HG02970 (cell line): Measurements from ENCODE around the gene ARHGAP26.

Experiments
- ATAC-seq: cut with Tn5 transposase; IDR thresholded peaks from one replicate; pipeline ENCODE4 v1.9.1; 2021; ENCODE audit warnings: mild to moderate bottlenecking, moderate library complexity, moderate number of reproducible peaks; ENCODE audit not compliant: unreplicated experiment, low FRiP score

The ARHGAP26 gene

DNA sequence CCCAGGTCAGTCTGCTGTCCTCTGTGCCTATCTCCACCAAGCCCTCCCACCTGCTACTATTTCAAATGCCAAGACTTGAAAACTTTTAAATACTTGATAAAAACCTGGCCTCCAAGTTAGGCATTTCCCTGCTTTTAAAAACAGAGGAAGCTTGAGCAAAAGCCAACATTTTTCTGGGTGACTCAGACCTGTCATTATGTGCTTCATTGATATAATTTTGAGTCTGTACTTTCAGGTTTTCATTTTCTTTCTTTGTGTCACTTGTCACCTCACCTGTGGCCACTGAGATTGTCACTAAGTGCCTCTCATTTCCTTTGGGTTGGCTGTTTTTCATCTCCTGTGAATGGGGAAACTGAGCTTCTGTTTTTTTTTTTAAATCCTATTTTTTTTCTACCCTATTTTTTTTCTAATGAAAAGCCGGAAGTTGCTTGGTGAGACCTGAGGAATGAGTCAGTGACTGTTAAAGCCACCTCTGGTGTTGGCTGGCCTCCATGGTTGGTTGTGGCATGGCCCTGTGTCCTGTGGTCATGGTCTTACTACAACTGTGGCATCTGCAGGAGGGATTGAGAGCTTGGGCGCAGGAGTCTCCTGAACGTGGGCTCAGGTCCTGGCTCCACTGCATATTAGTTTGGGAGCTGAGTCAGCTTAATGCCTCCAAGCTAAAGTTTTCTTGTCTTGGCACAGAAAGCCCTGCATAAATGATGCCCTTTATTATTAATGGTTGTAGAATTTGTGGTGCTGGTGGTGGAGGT lies 56.7 kb downstream of the ARHGAP26 start:
- ATAC-seq, result no peak

GRCh38 chr5:142827934-142828576 lies 57.9 kb downstream of the ARHGAP26 start:
- ATAC-seq, result no peak

- no peak for ATAC-seq
Observed at GRCh38 chr5:142828797-142829535, 58.8 kb downstream of the ARHGAP26 start.

DNA sequence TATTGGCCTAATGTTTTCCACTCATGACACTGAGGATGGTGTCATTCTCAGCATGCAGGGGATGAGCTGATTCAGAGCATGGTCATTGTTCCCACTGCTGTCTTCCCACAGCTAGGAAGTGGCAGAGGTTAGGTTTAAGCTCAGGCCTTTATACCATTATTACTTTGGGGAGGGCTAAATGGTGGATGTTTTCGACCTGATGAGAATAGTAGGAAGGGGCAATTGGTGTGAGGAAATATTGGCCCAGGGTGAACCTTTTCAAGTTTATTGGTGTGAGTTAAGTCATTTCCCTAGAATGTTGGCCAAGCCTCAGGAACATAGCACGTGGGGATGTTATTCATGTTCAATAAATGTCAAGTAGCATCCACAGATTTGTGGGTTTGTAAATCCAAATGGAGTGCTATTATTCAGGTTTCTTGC lies 59.6 kb downstream of the ARHGAP26 start:
- no peak for ATAC-seq

- no peak for ATAC-seq
Observed at GRCh38 chr5:142830241-142831008, 60.2 kb downstream of the ARHGAP26 start.

DNA sequence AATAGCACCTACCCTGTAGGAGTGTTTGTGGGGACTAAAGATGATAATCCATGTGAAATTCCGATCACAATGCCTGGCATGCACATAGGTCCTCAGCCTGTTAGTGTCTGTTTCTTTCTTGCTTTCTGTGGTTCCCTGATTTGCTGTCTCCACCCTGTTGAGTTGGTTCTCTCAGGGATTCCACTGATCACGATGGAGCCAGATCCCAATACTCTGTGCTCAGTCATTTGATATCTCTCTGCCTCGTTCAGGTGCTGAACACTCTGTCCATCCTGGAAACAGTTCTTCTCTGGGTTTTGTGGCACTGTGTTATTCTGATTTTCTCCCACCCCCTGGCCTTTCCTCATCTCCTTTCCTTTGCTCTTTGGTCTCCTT lies 60.8 kb downstream of the ARHGAP26 start:
- ATAC-seq, result no peak

DNA sequence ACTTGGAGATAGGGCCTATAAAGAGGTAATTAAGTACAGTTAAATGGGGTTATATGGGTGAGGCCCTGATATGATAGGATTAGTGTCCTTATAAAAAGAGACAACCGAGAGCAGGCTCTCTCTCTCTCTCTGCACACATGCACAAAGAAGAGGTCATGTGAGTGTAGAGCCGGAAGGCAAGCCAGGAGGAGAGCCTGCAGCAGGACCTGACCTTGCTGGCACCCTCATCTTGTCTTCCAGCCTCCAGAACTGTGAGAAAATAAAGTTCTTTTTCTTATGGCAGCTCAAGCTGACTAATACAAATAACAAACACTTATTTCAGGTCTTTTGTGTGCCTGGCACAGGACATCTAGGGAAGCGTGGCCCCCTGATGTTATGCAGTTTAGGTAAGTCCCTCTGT lies 62.1 kb downstream of the ARHGAP26 start:
- no peak for ATAC-seq

DNA sequence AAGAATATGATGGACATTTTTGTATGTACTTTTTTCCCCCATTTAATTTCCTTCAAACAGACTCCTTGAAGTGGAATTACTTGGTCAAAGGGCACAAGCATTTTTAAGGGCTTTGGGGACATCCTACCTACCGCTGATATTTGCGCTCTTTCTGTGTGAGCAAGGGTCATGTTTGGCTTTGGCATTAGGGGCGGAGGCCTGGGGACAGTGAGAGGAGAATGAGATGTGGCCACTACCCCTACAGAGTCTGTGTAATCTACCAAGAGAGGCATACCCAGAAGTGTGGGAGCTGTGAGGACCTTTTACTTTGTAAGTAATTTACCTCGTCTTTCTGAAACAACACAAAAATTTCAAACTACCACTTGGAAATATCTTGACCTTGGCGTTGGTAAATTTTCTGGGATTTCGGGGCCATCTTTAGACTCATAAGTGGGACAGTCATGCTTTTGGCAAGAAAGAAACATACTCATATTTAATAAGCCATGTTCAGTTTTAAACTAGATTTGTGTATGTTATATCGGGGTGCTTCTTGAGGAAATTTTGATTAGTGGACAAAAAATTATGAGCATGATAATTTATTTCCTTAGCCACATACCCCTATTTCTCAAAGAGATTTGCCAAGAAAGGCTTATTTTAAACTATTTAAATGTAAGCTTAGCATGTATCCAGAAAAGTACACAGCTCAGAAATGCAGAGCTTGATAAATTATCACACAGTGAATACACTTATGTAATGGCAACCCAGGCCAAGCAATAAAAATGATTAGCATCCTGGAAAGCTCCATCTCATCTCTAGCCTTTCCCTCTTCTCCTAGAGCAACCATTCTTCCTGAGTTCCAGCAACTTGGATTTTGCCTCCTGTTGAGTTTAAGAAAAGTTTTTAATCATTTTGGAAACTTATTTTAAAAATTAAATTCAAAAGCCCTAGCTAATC lies 63.6 kb downstream of the ARHGAP26 start:
- no peak for ATAC-seq

DNA sequence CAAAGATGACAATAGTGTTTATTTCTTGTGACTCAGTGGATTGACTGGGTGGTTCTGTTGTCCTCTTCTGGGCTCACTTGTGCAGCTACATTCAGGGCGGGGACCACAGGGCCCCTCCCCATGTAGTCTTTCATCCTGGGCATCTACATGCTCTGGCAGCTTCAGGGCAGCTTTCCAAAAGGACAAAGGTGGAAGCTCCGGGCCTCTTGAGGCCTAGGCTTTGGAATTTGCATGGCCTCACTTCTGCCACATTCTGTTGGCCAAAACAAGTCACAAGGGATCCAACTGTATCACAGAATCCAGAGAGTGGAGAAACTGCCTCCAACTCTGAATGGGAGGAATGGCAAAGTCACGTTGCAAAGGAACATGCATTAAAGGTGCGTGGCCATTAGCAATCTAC lies 64.3 kb downstream of the ARHGAP26 start:
- no peak for ATAC-seq

- no peak for ATAC-seq
Observed at GRCh38 chr5:142835540-142835939, 65.4 kb downstream of the ARHGAP26 start.

GRCh38 chr5:142836048-142836447 lies 65.9 kb downstream of the ARHGAP26 start:
- ATAC-seq, result no peak

- ATAC-seq, result no peak
Observed at GRCh38 chr5:142837081-142837725, 67.0 kb downstream of the ARHGAP26 start.

DNA sequence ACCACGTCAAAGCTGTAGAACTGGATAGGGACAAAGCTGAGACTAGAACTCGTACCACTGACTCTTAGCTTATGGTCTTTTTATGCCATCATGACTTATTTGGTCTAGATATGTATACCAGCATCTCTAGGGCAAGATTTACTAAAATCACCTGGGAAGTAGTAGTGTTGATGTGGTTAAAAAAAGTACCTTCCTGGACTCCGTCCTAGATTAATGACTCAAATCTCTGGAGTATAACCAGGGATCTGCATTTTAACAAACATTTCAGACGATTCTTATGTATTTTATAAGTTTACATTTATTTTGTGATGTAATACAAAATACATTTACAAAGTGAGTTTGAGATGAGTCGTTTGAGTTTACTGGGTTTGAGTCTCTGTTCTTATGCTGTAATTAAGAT lies 68.7 kb downstream of the ARHGAP26 start:
- no peak for ATAC-seq

DNA sequence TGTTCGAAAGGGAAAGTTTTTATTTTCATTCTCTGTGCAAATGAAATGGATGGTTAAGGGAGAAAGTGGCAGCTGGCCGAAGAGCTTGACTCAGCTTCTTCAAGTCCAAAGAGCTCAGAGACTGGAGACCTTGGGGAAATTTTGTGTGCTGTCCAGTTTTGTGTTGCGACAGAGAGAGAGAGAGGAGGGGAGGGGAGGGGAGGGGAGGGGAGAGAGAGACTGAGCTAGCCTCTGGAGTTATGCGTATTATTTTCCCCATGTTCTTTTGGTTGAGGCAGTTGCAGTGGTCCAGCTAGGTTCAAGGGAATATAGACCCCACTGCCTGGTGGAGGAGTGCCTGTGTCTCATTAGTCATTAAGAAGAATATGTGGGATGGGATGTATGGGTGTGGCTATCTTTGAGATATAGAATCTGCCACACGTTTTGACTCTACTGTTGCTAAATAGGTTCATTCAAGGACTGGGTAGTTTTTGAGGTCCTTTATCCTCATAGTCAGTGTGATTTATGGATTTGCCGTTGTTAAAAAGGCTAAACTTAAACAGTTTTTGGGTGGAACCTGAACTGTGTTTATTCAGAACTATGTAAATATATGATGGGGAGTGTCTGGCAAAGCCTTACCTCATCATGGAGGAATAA lies 69.7 kb downstream of the ARHGAP26 start:
- no peak for ATAC-seq

DNA sequence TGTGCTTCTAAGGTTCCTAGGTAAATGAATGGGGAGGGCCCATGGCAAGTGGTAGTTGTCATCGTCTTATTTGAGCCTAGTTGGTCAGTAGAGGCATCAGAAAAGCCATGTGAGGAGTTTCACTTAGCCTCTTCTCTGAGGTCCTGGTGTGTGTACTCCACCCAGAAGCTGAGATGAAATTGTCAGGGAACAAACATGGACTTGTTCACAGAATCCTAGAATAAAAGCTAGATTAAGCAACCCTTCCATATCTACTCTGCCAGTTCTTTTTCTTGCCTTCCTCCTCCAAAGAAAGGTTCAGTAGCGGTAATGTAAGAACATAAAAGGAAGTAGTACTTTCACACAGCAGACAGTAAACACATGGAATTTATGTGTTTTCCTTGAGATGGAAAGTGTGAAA lies 70.4 kb downstream of the ARHGAP26 start:
- no peak for ATAC-seq

DNA sequence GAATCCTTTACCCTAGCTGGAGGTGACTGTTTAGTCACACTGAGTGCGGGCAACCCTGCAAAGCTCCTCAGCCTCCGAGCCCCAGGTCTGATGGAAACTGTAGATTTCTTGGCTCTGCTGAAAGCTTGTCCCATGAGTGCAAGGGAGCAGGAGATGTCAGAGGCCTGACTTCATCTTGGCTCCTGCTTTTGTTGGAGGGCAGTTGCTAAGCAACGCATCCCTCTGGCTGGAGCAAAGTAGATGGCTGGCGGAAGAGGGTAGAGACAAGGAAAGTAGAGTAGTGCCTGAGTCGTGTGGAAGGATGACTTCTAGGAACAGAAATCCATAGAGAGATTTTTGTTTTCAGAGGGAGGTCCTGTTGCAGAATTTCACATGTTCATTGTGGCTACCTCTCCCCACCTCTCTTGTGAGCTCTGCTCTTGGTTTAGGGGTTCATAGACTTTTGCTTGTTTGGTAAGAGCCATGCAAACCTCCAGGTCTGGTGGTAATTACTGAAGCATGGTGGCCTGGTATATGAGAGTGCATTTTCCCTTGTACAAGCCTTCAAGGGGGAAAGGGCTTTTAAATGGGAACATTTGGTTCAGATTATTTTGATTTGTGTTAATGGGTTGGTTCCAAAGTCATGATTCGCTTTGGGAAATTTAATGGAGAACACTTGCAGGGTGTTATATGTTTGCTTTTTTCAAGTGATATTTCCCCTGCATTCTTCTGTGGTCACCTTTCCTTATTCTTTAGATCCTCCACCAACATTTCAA lies 71.5 kb downstream of the ARHGAP26 start:
- no peak for ATAC-seq

DNA sequence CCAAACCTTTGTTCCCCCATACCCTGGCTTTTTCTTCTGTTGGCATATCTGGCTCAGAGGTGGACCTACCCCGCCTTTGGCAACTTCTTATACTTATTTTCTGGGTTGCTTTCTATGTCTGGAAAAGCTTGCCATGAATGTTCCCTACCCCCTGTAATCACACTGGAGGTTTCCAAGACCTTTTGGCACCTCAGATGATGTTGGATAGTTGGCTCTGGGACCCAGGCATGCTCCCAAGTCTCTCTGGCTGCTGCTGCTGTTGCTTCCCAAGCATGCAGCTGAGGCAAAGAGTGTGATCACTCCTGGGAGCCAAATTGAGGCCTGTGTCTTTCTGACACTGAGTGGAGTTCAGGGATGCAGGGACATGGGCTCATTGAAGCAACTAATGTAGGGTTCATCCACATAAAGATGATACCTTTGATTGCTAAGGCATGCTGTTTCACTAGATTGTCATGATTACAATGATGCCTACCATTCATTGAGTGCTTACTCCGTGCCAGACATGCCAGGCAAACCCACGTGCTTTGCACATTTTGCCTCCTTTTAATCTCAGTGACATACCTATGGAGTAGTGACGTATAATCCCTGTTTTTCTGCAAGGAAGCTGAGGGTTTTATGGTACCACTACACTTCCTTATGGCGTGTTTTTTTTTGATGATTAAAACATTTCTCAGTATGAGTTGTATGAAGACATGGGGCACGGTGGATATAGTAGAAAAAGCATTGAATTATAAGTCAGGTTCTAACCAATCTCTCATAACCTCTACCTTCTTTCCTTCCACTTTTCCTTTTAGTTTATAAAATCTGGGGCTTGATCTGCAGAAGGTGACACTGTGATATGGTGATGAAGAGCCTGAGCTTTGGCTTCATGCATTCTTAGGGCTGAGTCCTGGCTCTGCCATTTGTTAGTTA lies 73.1 kb downstream of the ARHGAP26 start:
- ATAC-seq, result no peak
